Lung (tissue), 16 donors: ENCODE results near the gene LRRC58. TPM values are rescaled to one million over a fixed set of nuclear protein-coding genes. Genes with fewer than 3 reads are reported as not detected.

ENCODE experiments used
- ATAC-seq: fragments of 200-7000 bp; cut with Tn5 transposase; one replicate; pipeline ENCODE4 v1.9.1; 2020; ENCODE audit warnings: moderate number of reproducible peaks; ENCODE audit not compliant: insufficient read depth, low FRiP score
- DNase-seq, 3 donors: peaks; one replicate each; pipeline ENCODE4 v3.0.0-alpha.2; 2013 to 2017
- H3K27ac ChIP-seq, 2 donors: one replicate each; pipeline ENCODE4 v1.5.1; 2013; ENCODE audit warnings: mild to moderate bottlenecking in 2 of 2, moderate library complexity in 2 of 2, control low read depth in 1 of 2, inconsistent platforms in 1 of 2, low read depth in 1 of 2, low read length in 1 of 2
- H3K27me3 ChIP-seq, 3 donors: one replicate each; pipeline ENCODE4 v1.5.1; 2013; ENCODE audit warnings: low read length in 2 of 3; ENCODE audit not compliant: control insufficient read depth in 3 of 3, insufficient read depth in 3 of 3
- H3K36me3 ChIP-seq, 4 donors: one replicate each; pipeline ENCODE4 v1.5.1; 2013; ENCODE audit warnings: low read length in 4 of 4, mild to moderate bottlenecking in 1 of 4, moderate library complexity in 1 of 4; ENCODE audit not compliant: control insufficient read depth in 4 of 4, insufficient read depth in 4 of 4
- H3K4me1 ChIP-seq, 5 donors: one replicate each; pipeline ENCODE4 v1.5.1; 2013; ENCODE audit warnings: low read length in 5 of 5, mild to moderate bottlenecking in 2 of 5, moderate library complexity in 1 of 5; ENCODE audit not compliant: control insufficient read depth in 5 of 5, insufficient read depth in 5 of 5
- H3K4me3 ChIP-seq: one replicate; pipeline ENCODE4 v1.5.1; 2013; ENCODE audit warnings: mild to moderate bottlenecking, control low read depth, moderate library complexity
- H3K9ac ChIP-seq, 2 donors: one replicate each; pipeline ENCODE4 v1.5.1; 2013; ENCODE audit warnings: low read length in 2 of 2, control low read depth in 1 of 2; ENCODE audit not compliant: insufficient read depth in 1 of 2
- H3K9me3 ChIP-seq, 4 donors: one replicate each; pipeline ENCODE4 v1.5.1; 2013; ENCODE audit warnings: low read length in 3 of 4, mild to moderate bottlenecking in 1 of 4, moderate library complexity in 1 of 4; ENCODE audit not compliant: control insufficient read depth in 4 of 4, insufficient read depth in 3 of 4
- CTCF ChIP-seq: IDR thresholded peaks from 2 replicates; pipeline ENCODE4 v1.5.1; 2012; ENCODE audit warnings: mild to moderate bottlenecking; ENCODE audit errors: control extremely low read depth, extremely low read depth
- WGBS, 2 donors: extraction: QIAGEN DNeasy Blood & Tissue Kit; methylation state at CpG; one replicate each; pipeline ENCODE4 v1.1.7; 2013; 5-methylcytosine and 5-hydroxymethylcytosine counted together
- long read RNA-seq, 5 donors: transcript quantifications; one replicate each; lab custom pipeline, GENCODE V29; 2026
- polyA plus RNA-seq, 2 donors: library from polyadenylated mRNA; stranded (reverse); fragments of 200-250 nt; gene quantifications; one replicate each; pipeline ENCODE4 v1.2.1, GENCODE V29; 2013
- total RNA-seq, 2 donors: library from RNA; depleted of rRNA in 1 of 2; stranded (reverse); fragments of >200 nt in 1 of 2; gene quantifications; one replicate each; pipeline ENCODE4 v1.2.1, GENCODE V29; 2014 to 2021
- donor health status: control.
- donor health status: control.
- donor health status: Bipolar disorder and iron deficiency.
- donor health status: healthy.
- donor health status: DM: yes; HTN: yes; CAD: no.

Gene LRRC58
- total RNA-seq: 10 to 100 TPM; 19.9 to 40.9 TPM
- 1 to 10 TPM; 5.0 to 7.7 TPM for polyA plus RNA-seq
- long read RNA-seq, donor 1, full-length matches to known transcripts: 6 of 6 reads
- long read RNA-seq, donor 1, partial matches to known transcripts: 0 of 6 reads
- long read RNA-seq, donor 1, other reads (novel, unspliced or antisense): 0 of 6 reads
- long read RNA-seq, donor 2, full-length matches to known transcripts: 2 of 2 reads
- long read RNA-seq, donor 2, partial matches to known transcripts: 0 of 2 reads
- long read RNA-seq, donor 2, other reads (novel, unspliced or antisense): 0 of 2 reads
- long read RNA-seq, donor 3, full-length matches to known transcripts: 3 of 18 reads
- long read RNA-seq, donor 3, partial matches to known transcripts: 15 of 18 reads
- long read RNA-seq, donor 3, other reads (novel, unspliced or antisense): 0 of 18 reads
- long read RNA-seq, donor 4, full-length matches to known transcripts: 3 of 3 reads
- long read RNA-seq, donor 4, partial matches to known transcripts: 0 of 3 reads
- long read RNA-seq, donor 4, other reads (novel, unspliced or antisense): 0 of 3 reads
- long read RNA-seq, donor 5, full-length matches to known transcripts: 7 of 7 reads
- long read RNA-seq, donor 5, partial matches to known transcripts: 0 of 7 reads
- long read RNA-seq, donor 5, other reads (novel, unspliced or antisense): 0 of 7 reads

GRCh38 chr3:120348991-120349854, at the start of gene LRRC58:
LRRC58 (minus strand) TSS chr3:120349354; CDS start chr3:120349243, 111 bp downstream.
- Histone ChIP-seq H3K27me3 (no peaks in the 10 kb centered on the region), H3K36me3 (peaks cover under 1 to 7% (median 4%) of the 10 kb centered on the region in 4 donors), H3K4me3 (peak within 1 kb of the TSS; percentile 95), H3K4me1 (peaks cover 0 to 14% (median 5%) of the 10 kb centered on the region in 5 donors), H3K27ac (peak within 1 kb of the TSS; percentile 95 to 97), H3K9ac (peak within 1 kb of the TSS; percentile 59 to 88), H3K9me3 (no peaks in the 10 kb centered on the region)
- no peak for TF ChIP-seq CTCF
- ATAC-seq (peak; percentile 97), DNase-seq (peak; percentile 94 to 98 (median 96))
- WGBS, 2 donors: 0 to 1% methylated on average over 80 to 95 of the region's 95 CpGs

- Histone ChIP-seq H3K27me3 (no peaks in the 10 kb centered on the region), H3K4me3 (no peak overlapping the region), H3K27ac (no peak overlapping the region), H3K9me3 (no peaks in the 10 kb centered on the region), H3K4me1 (no peaks in the 10 kb centered on the region), H3K36me3 (peaks cover 19 to 73% (median 60%) of the 10 kb centered on the region in 4 donors), H3K9ac (no peak overlapping the region)
- TF ChIP-seq CTCF: no peak
- DNase-seq (no peak), ATAC-seq (no peak)
- 88 to 91% methylated on average over 8 of the region's 8 CpGs for WGBS, 2 donors
Observed at GRCh38 chr3:120396469-120396868, 47.3 kb upstream of the LRRC58 start.

- TF ChIP-seq CTCF: no peak
- H3K4me3 ChIP-seq: no peak overlapping the region
- H3K4me1 ChIP-seq: no peaks in the 10 kb centered on the region
- H3K27ac ChIP-seq: no peak overlapping the region
- DNase-seq (no peak), ATAC-seq (no peak)
- peaks cover 10 to 53% (median 40%) of the 10 kb centered on the region in 4 donors for H3K36me3 ChIP-seq
- no peak overlapping the region for H3K9ac ChIP-seq
- H3K27me3 ChIP-seq: no peaks in the 10 kb centered on the region
- WGBS, 2 donors: 72 to 85% methylated on average over 2 of the region's 2 CpGs
- no peaks in the 10 kb centered on the region for H3K9me3 ChIP-seq
Observed at GRCh38 chr3:120394347-120394746, 45.2 kb upstream of the LRRC58 start.
